Thyroid gland (tissue), 4 donors: ENCODE results near the gene SNCAIP. TPM values are rescaled to one million over a fixed set of nuclear protein-coding genes. Genes with fewer than 3 reads are reported as not detected.

Source experiments
- DNase-seq, 2 donors: peaks; one replicate each; pipeline ENCODE4 v3.0.0-alpha.2; 2019
- H3K27ac ChIP-seq, 3 donors: fragments of 200-600 bp; sonication (generic); 1 replicate in 2 of 3; 2 replicates in 1 of 3; pipeline ENCODE4 v1.5.1; 2016 to 2019; ENCODE audit warnings: mild to moderate bottlenecking in 1 of 3, moderate library complexity in 1 of 3
- H3K27me3 ChIP-seq: fragments of 200-600 bp; sonication (generic); one replicate; pipeline ENCODE4 v1.5.1; 2019
- H3K36me3 ChIP-seq, 2 donors: fragments of 200-600 bp; sonication (generic); one replicate each; pipeline ENCODE4 v1.5.1; 2016 to 2019
- H3K4me1 ChIP-seq, 2 donors: fragments of 200-600 bp; sonication (generic); one replicate each; pipeline ENCODE4 v1.5.1; 2017 to 2019
- H3K4me3 ChIP-seq, 3 donors: fragments of 200-600 bp; sonication (generic); replicated peaks in 1 of 3; 1 replicate in 2 of 3; 2 replicates in 1 of 3; pipeline ENCODE4 v1.5.1; 2016; ENCODE audit warnings: mild to moderate bottlenecking in 1 of 3
- H3K9me3 ChIP-seq: fragments of 200-600 bp; sonication (generic); one replicate; pipeline ENCODE4 v1.5.1; 2017
- CTCF ChIP-seq, 6 experiments: fragments of 200-600 bp in 3 of 6; fragments of 450-650 bp in 3 of 6; sonication (generic) in 3 of 6; IDR thresholded peaks; one replicate each; pipeline ENCODE4 v1.5.1; 2016 to 2019; ENCODE audit warnings: antibody characterized with exemption in 6 of 6, mild to moderate bottlenecking in 2 of 6, inconsistent platforms in 1 of 6, moderate library complexity in 1 of 6
- POLR2A ChIP-seq, 2 donors: fragments of 450-650 bp; IDR thresholded peaks; one replicate each; pipeline ENCODE4 v1.6.1; 2017; ENCODE audit warnings: antibody characterized with exemption in 2 of 2, mild to moderate bottlenecking in 2 of 2, moderate library complexity in 1 of 2
- intact Hi-C: fragments of 100-400 bp; cut with DNase I; formaldehyde crosslinking; loops from one replicate; pipeline ENCODE4 v1.15.1; 2023
- total RNA-seq, 4 donors: library from RNA; depleted of rRNA; stranded (reverse); fragments of >200 nt; gene quantifications; one replicate each; pipeline ENCODE4 v1.2.3, GENCODE V29; 2016

Gene SNCAIP
- total RNA-seq, 4 donors from 2014 or later: 4.0 to 12.8 (median 9.8) TPM

- intact Hi-C loops: no loop called here
- no peak for TF ChIP-seq CTCF (IDR thresholded peaks at IDR 0.05)
- no peak for TF ChIP-seq POLR2A (IDR thresholded peaks at IDR 0.05)
- no peak overlapping the region for H3K27ac ChIP-seq
- no peaks in the 10 kb centered on the region for H3K9me3 ChIP-seq
- H3K4me3 ChIP-seq: no peak overlapping the region
- no peaks in the 10 kb centered on the region for H3K36me3 ChIP-seq
- no peaks in the 10 kb centered on the region for H3K27me3 ChIP-seq
- peaks cover 14 to 20% of the 10 kb centered on the region in 2 donors for H3K4me1 ChIP-seq
- peak in 1 of 2 donors; percentile 33 for DNase-seq
These were observed 196.6 kb downstream of the SNCAIP start for GRCh38 chr5:122508623-122509022.

Other genes starting within 250 kb of the SNCAIP start
- 10 to 100 TPM; 11.8 to 39.5 (median 34.2) TPM for gene LOX, start 234.0 kb upstream of the SNCAIP start, total RNA-seq
- 1 to 10 TPM in 1 of 4 donors, under 1 TPM in 2, not detected in 1; 0.33 to 1.5 (median 0.54) TPM for gene ZNF474, start 182.7 kb upstream of the SNCAIP start, total RNA-seq